ENCODE results near the gene OR10J1.

OR10J1 gene

DNA sequence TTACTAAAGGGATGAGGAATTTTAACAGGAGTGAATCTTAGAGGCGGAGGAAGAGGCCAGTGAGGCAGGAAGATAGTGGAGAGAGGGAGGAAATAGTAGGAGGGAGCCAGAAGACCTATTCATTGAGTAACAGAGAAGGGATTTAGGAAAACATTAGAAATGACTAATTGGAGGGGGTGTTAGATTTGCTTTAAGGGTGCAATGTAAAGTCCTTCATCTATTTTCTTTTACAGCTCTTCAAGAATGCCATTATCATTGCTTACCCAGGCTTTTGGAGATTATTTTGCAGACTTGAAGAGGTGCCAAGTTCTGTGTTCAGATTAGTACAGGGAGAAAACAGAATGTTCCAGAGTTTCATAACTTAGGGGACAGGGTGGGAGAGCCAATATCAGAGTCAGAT, 33.8 kb downstream of the OR10J1 start:
- TF ChIP-seq, protein P1, sequence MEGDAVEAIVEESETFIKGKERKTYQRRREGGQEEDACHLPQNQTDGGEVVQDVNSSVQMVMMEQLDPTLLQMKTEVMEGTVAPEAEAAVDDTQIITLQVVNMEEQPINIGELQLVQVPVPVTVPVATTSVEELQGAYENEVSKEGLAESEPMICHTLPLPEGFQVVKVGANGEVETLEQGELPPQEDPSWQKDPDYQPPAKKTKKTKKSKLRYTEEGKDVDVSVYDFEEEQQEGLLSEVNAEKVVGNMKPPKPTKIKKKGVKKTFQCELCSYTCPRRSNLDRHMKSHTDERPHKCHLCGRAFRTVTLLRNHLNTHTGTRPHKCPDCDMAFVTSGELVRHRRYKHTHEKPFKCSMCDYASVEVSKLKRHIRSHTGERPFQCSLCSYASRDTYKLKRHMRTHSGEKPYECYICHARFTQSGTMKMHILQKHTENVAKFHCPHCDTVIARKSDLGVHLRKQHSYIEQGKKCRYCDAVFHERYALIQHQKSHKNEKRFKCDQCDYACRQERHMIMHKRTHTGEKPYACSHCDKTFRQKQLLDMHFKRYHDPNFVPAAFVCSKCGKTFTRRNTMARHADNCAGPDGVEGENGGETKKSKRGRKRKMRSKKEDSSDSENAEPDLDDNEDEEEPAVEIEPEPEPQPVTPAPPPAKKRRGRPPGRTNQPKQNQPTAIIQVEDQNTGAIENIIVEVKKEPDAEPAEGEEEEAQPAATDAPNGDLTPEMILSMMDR (IDR thresholded peaks at IDR 0.05; ENCODE audit: low read depth, low read length) = no peak
- DNase-seq (ENCODE audit: low read depth, low spot score) = no peak
- H3K4me3 ChIP-seq (ENCODE audit: low read depth, low read length) = no peak overlapping the region
- in situ Hi-C loops (cut with HindIII; ENCODE audit: low sequenced_read_pairs) = no loop called here

DNA sequence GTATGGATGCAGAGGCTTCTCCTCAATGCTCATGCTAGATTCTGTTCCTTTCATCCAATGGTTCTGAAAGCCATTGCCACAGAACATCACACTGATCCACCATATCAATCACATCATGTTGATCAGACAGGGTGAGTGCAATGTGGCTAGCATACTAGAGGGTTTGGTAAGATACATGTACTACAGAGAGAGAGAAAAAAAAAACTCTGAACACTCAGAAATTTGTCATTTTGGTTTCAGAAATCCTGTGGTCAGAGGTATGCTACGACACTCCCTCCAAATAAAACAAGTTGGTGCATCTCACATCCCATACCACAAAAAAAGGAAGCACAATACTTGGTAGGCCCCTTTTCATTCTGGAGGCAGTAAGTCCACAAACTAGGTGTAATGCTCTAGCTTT, 35.4 kb downstream of the OR10J1 start:
- TF ChIP-seq, protein P1 (IDR thresholded peaks at IDR 0.05; ENCODE audit: low read depth, low read length) = no peak
- in situ Hi-C loops (cut with HindIII; ENCODE audit: low sequenced_read_pairs) = no loop called here
- DNase-seq (ENCODE audit: low read depth, low spot score) = no peak
- H3K4me3 ChIP-seq (ENCODE audit: low read depth, low read length) = no peak overlapping the region

DNA sequence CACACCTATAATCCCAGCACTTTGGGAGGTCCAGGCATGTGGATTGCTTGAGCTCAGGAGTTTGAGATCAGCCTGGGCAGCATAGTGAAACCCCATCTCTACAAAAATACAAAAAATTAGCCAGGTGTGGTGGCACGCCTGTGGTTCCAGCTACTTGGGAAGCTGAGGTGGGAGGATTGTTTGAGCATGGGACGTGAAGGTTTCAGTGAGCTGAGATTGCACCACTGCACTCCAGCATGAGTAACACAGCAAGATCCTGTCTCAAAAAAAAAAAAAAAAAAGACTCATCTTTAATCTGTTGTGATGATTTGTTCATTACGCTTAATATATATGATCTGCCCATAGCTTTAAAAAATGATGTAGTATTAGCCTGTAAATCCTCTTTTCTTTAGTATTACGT, 44.0 kb downstream of the OR10J1 start:
- no peak for DNase-seq (ENCODE audit: low read depth, low spot score)
- H3K4me3 ChIP-seq (ENCODE audit: low read depth, low read length) = no peak overlapping the region
- in situ Hi-C loops (cut with HindIII; ENCODE audit: low sequenced_read_pairs) = no loop called here
- TF ChIP-seq, protein P1 (IDR thresholded peaks at IDR 0.05; ENCODE audit: low read depth, low read length) = no peak
